CD4-positive, alpha-beta T cell (primary cell): Measurements from ENCODE around the gene ARHGEF28. TPM values are rescaled to one million over a fixed set of nuclear protein-coding genes. Genes with fewer than 3 reads are reported as not detected.

Experiments used
- ATAC-seq: fragments of 200-7000 bp; cut with Tn5 transposase; one replicate; pipeline ENCODE4 v1.10.0; 2022; ENCODE audit warnings: mild to moderate bottlenecking; ENCODE audit not compliant: poor library complexity
- CTCF ChIA-PET: fragments of 350-600 bp; sonication (Branson Sonifier 250); formaldehyde crosslinking; loops from one replicate; lab custom pipeline; 2021; ENCODE audit warnings: antibody characterized with exemption, inconsistent platforms; lab: Charles Lee
- POLR2A ChIA-PET: fragments of 350-600 bp; sonication (Branson Sonifier 250); formaldehyde crosslinking; loops from one replicate; lab custom pipeline; 2021; ENCODE audit warnings: antibody characterized with exemption, inconsistent platforms; lab: Charles Lee
- DNase-seq, 14 experiments: peaks; one replicate each; pipeline ENCODE4 v3.0.0-alpha.2; 2013 to 2020; ENCODE audit warnings: mixed read lengths in 2 of 14
- H3K27ac ChIP-seq, 2 donors: one replicate each; pipeline versions ENCODE4 v1.5.1 to v1.7.0; 2013; ENCODE audit warnings: low read length in 2 of 2, low read depth in 1 of 2, mild to moderate bottlenecking in 1 of 2
- H3K27me3 ChIP-seq, 2 experiments: 1 replicate in 1 of 2; 2 replicates in 1 of 2; pipeline versions ENCODE4 v1.6.1 to v1.7.0; 2013; ENCODE audit warnings: low read length in 2 of 2, control low read depth in 1 of 2, mild to moderate bottlenecking in 1 of 2, moderate library complexity in 1 of 2; ENCODE audit not compliant: insufficient read depth in 2 of 2, control insufficient read depth in 1 of 2
- H3K36me3 ChIP-seq: one replicate; pipeline ENCODE4 v1.6.1; 2013; ENCODE audit warnings: low read length, control low read depth; ENCODE audit not compliant: insufficient read depth
- H3K4me1 ChIP-seq: one replicate; pipeline ENCODE4 v1.6.1; 2013; ENCODE audit warnings: low read length, control low read depth; ENCODE audit not compliant: insufficient read depth
- H3K4me3 ChIP-seq: one replicate; pipeline ENCODE4 v1.5.1; 2013; ENCODE audit warnings: mild to moderate bottlenecking, low read length, moderate library complexity
- H3K9me3 ChIP-seq, 2 experiments: 1 replicate in 1 of 2; 2 replicates in 1 of 2; pipeline versions ENCODE4 v1.6.1 to v1.7.0; 2013; ENCODE audit warnings: low read length in 2 of 2, mild to moderate bottlenecking in 2 of 2, control low read depth in 1 of 2, moderate library complexity in 1 of 2; ENCODE audit not compliant: control insufficient read depth in 1 of 2, insufficient read depth in 1 of 2
- H3K27ac Mint-ChIP-seq: one replicate; pipeline ENCODE4 v1.8.0; 2020; ENCODE audit warnings: mixed read lengths
- H3K27me3 Mint-ChIP-seq: one replicate; pipeline ENCODE4 v1.8.0; 2021; ENCODE audit warnings: mixed read lengths
- H3K36me3 Mint-ChIP-seq: one replicate; pipeline ENCODE4 v1.8.0; 2021; ENCODE audit warnings: low read depth, mixed read lengths
- H3K4me1 Mint-ChIP-seq: one replicate; pipeline ENCODE4 v1.8.0; 2021; ENCODE audit warnings: low read depth, mixed read lengths
- H3K4me3 Mint-ChIP-seq: one replicate; pipeline ENCODE4 v1.8.0; 2020; ENCODE audit warnings: mild to moderate bottlenecking, mixed read lengths
- H3K9me3 Mint-ChIP-seq: one replicate; pipeline ENCODE4 v1.8.0; 2020; ENCODE audit warnings: mixed read lengths
- CTCF ChIP-seq: fragments of 200-600 bp; IDR thresholded peaks from one replicate; pipeline ENCODE4 v1.8.0; 2022; ENCODE audit warnings: antibody characterized with exemption, mild to moderate bottlenecking
- intact Hi-C, 2 experiments: fragments of 100-400 bp; cut with DNase I in 1 of 2; cut with micrococcal nuclease in 1 of 2; formaldehyde crosslinking; loops; one replicate each; pipeline versions ENCODE4 v1.15.1 to v1.9.0; 2023 to 2025; cut with DNase I, micrococcal nuclease
- total RNA-seq, 174 experiments: library from RNA in 2 of 174; stranded (reverse) in 2 of 174; gene quantifications; one replicate each; pipeline ENCODE4 v1.2.3 and lab custom pipeline; 2021 to 2026

The ARHGEF28 gene
- total RNA-seq, 2 experiments from 2014 or later, result not detected

- Histone ChIP-seq H3K36me3 (no peaks in the 10 kb centered on the region), H3K27ac (no peak overlapping the region), H3K27me3 (no peaks in the 10 kb centered on the region), H3K9me3 (no peaks in the 10 kb centered on the region), H3K4me1 (no peaks in the 10 kb centered on the region), H3K4me3 (no peak overlapping the region)
- ChIA-PET CTCF (no interaction called here), POLR2A (no interaction called here)
- peaks cover 17% of the 10 kb centered on the region for H3K27me3 Mint-ChIP-seq
- DNase-seq, result no peak
- H3K9me3 Mint-ChIP-seq, result no peaks in the 10 kb centered on the region
- H3K4me3 Mint-ChIP-seq, result no peak overlapping the region
- no peak overlapping the region for H3K27ac Mint-ChIP-seq
- no peak for TF ChIP-seq CTCF
- H3K36me3 Mint-ChIP-seq, result no peaks in the 10 kb centered on the region
- intact Hi-C loops, result no loop called here
- H3K4me1 Mint-ChIP-seq, result no peaks in the 10 kb centered on the region
- ATAC-seq, result no peak
These were observed 48.6 kb downstream of the ARHGEF28 start for GRCh38 chr5:73674669-73675004.

GRCh38 chr5:73678322-73678740 is 52.3 kb downstream of the ARHGEF28 start:
- H3K4me3 ChIP-seq, result no peak overlapping the region
- ATAC-seq, result no peak
- intact Hi-C loops, result no loop called here
- TF ChIP-seq CTCF, result no peak
- Mint-ChIP-seq H3K36me3 (no peaks in the 10 kb centered on the region), H3K4me3 (no peak overlapping the region), H3K27ac (no peak overlapping the region), H3K9me3 (no peaks in the 10 kb centered on the region), H3K27me3 (peaks cover 5% of the 10 kb centered on the region), H3K4me1 (no peaks in the 10 kb centered on the region)
- H3K27ac ChIP-seq, result no peak overlapping the region
- no peak for DNase-seq
- no peaks in the 10 kb centered on the region for H3K4me1 ChIP-seq
- no peaks in the 10 kb centered on the region for H3K9me3 ChIP-seq
- CTCF ChIA-PET, result no interaction called here
- H3K27me3 ChIP-seq, result no peaks in the 10 kb centered on the region
- POLR2A ChIA-PET, result no interaction called here
- no peaks in the 10 kb centered on the region for H3K36me3 ChIP-seq

GRCh38 chr5:73678807-73679206 is 52.8 kb downstream of the ARHGEF28 start:
- no peak for TF ChIP-seq CTCF
- Histone ChIP-seq H3K9me3 (no peaks in the 10 kb centered on the region), H3K27ac (no peak overlapping the region), H3K27me3 (no peaks in the 10 kb centered on the region), H3K4me3 (no peak overlapping the region), H3K36me3 (no peaks in the 10 kb centered on the region), H3K4me1 (no peaks in the 10 kb centered on the region)
- no peak for DNase-seq
- H3K9me3 Mint-ChIP-seq, result no peaks in the 10 kb centered on the region
- H3K4me1 Mint-ChIP-seq, result no peaks in the 10 kb centered on the region
- ChIA-PET POLR2A (no interaction called here), CTCF (no interaction called here)
- H3K27me3 Mint-ChIP-seq, result peaks cover 5% of the 10 kb centered on the region
- no peak overlapping the region for H3K27ac Mint-ChIP-seq
- no peak overlapping the region for H3K4me3 Mint-ChIP-seq
- intact Hi-C loops, result no loop called here
- ATAC-seq, result no peak
- no peaks in the 10 kb centered on the region for H3K36me3 Mint-ChIP-seq
